ENCODE measurements around the gene ACAP3.
A peak's percentile ranks its signal among the peaks of the same experiment; 100 is the strongest.

Gene ACAP3

DNA sequence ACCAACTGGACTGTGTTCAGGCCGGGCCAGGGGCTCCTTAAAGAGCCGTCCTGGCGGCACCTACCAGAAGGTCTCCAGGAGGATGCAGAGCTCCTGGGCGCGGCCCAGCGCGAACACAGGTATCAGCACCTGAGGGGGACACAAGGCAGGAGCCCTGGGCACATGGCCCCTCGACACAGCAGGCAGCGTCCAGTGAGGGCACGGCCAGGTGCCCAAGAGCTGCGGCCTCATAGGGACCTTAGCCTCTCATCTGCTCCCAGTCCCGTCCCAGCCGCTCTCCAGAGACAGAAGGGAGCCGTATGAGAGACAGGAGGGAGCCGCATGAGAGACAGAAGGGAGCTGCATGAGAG is 6.5 kb upstream of the ACAP3 start:
- no peak for DNase-seq (ENCODE audit: low read depth)

DNA sequence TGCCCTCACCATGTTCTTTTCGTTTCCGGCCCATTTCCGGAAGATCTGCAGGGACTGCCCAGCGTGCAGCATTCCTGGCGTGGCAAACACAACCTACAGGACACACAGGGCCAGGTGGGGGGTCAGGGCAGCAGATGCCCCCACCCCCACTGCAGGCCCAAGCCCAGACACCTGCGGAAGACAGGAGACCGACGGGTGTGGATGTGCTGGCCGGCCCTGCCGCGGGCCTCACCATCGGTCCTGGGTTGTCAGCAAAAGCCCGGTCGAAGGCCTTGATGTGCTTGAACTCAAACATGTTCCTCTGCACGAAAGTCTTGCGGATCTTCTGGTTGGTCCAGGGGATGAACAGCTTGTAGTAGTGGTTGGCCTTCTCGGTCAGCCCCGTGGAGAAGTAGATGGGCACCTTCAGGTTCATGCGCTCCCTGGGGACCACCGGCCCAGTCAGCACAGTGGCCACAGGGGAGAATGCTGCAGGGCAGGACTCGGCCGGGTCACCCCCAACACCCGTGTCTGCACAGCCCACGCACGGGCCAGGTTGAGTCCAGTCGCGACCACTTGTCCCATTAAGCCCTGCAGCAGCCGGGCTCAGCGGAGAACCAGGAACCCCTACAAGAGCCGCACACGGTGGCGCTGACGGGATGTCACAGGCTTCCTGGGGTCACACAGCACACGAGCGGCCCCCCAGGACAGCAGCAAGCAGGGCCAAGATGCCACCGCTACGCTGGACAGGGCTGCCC is 5.9 kb upstream of the ACAP3 start:
- no peak for DNase-seq (ENCODE audit: low read depth)

DNA sequence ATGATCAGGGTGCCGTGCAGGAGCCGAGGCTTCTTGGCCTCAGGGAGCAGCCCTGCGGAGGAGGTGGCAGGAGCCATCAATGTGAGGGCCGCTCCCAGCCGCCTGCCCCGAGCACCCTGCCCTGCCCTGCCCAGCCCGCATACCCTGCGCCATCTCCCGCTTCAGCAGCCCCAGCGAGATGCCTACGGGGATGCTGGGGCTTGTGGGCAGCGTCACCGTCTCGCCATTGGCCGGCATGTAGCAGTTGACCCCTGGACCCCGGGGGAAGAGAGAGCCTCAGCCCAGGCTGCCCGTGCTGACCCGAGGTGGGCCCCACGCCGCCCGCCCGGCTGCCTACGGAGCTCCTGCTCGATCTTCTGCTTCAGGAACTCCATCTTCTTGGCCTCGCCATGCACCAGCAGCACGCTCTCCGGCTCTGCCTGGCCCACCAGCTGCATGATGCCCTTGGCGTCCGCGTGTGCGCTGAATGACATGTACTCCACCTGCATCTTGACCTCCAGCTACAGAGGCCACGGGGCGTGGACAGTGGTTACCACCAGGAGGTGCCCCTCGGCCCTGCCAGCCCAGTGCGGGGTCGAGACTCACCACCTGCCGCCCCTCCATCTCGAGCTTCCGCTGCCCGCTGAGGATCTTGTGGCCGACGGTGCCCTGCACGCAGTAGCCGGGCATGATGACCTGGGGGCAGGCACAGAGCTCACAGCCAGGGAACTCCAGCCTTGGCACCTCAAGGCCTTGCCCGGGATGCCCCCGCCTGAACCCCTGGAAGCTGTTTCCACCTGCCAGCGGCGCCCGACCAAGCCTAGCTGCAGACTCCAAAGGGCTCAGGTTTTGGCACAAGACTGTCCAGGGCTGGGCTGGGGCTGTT is 5.0 kb upstream of the ACAP3 start:
- no peak for DNase-seq (ENCODE audit: low read depth)

DNA sequence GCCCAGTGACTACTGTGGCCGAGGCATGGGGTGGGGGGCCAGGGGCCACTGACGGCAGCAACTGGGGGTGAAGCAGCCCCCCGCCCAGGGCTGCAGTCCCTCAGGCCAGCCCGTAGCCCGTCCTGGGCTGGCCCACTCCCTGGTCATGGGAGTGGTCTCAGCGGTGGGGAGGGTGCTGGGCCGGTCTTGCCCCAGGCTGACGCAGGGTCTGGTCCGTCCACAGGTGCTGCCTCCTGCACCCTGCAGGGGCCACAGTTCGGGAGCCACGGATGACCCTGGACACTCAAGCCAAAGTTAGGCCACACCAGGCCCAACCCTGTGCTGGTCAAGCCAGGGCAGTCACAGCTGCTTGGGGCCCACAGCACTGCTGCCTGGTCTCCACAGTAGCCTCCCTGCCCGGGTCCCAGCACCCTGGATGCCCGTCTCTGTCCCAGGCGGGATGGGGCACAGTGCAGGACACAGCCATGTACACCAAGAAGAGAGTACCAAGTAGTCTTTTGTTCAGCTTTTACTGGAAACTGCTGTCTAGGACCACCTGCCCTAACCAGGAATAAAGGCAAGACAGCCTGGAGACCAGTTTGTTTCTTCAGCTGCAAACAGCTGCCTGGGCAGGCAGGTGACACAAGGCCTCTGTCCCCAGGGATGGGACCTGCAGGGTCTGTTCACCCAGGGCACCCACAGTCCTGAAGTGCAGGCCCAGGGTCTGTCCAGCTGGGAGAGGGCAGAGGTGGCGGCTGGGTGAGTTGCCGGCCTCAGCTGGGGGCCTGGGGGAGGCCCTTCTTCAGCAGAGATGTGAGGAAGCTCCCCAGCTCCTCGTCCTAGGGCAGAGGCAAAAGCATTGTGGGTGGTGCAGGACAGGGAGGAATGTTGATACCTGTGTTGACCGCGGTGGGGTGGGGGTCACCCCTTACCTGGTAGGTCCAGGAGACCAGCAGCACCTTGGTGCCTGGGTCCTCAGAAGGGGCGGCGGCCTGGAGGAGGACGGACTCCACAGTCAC is 3.7 kb upstream of the ACAP3 start:
- DNase-seq (ENCODE audit: low read depth) = no peak

DNA sequence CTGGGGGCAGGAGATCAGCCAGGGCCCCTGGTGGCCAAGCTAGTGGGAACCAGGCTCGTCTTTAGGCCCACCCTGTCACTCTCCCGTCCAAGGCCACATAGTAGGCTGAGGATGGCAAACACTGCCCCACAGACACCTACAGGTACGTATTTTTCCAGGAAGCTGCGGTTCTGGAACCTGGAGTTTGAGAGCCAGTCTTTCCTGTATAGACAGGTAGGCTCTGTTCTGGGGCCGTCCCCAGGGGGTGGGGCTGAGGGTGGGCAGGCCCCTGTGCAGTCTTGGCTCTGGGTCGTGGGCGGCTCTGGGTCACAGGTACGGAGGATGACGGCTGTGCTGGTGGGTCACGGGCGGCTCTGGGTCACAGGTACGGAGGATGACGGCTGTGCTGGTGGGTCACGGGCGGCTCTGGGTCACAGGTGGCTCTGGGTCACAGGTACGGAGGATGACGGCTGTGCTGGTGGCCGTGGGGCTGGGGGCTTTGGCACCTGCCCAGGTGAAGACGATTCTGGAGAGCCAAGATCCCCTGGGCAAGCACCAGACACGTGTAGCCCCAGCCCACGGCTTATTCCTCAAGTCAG is 2.8 kb upstream of the ACAP3 start:
- no peak for DNase-seq (ENCODE audit: low read depth)

DNA sequence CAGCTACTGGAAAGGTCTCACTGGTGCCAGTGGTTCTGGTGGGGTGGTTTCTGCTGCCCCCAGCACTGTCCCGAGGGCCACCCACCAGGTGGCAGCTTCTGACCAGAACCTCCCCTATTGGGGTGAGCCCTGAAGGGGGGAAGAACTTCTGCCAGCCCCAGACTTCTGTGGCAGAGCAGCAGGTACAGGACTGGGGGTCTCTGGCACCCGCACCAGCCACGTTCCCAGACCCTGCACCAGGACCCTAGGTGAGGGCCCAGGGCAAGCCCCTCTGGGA is 2.3 kb upstream of the ACAP3 start:
- DNase-seq (ENCODE audit: low read depth) = no peak

DNA sequence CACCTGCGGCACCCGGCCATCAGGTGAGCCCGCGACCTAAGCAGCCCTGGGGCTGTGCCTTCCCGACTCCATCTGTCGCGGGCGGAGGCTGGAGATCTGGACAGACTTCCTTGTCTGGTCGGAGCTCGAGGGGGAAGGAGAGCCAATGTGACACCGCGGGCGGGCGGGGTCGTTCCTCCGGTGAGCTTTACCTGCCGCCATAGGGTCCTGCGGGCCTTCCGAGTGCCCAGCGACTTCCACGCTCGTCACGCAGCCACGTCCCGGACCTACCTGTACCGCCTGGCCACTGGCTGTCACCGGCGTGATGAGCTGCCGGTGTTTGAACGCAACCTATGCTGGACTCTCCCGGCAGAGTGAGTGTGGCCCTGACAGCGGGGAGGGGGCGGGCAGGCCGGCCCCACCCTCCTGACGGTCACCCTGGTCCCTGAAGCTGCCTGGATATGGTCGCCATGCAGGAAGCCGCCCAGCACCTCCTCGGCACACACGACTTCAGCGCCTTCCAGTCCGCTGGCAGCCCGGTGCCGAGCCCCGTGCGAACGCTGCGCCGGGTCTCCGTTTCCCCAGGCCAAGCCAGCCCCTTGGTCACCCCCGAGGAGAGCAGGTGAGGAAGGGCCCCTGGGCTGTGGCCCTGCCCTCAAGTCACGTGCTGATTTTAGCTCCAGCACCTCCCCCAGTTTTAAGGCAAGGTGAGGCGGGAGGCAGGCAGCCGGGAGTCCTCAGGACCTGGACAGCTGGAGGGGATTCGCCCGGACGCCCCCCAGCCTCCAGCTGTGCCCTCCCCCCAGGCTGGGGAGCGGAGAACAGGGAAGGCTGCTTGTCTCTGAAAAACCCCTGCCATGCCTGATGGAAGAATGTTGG is 1.8 kb upstream of the ACAP3 start:
- no peak for DNase-seq (ENCODE audit: low read depth)

DNA sequence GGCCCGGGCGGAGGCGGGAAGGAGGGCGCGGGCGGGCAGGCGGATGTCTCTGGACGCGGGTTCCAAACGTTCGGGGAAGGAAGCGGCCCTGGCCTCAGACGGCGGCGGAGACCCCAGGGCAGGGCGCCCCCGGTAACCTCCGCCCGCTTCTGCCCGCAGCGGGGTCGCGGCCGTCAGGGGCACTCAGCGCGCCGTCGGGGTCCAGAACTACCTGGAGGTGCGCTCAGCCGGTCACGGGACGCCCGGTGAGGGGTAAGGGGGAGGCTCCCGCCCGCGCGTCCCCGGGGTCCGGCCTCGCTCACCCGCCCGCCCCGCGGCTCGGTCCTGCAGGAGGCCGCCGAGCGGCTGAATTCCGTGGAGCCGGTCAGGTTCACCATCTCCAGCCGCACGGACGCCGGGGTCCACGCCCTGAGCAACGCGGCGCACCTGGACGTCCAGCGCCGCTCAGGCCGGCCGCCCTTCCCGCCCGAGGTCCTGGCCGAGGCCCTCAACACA is 1.1 kb upstream of the ACAP3 start:
- DNase-seq (ENCODE audit: low read depth) = no peak

DNA sequence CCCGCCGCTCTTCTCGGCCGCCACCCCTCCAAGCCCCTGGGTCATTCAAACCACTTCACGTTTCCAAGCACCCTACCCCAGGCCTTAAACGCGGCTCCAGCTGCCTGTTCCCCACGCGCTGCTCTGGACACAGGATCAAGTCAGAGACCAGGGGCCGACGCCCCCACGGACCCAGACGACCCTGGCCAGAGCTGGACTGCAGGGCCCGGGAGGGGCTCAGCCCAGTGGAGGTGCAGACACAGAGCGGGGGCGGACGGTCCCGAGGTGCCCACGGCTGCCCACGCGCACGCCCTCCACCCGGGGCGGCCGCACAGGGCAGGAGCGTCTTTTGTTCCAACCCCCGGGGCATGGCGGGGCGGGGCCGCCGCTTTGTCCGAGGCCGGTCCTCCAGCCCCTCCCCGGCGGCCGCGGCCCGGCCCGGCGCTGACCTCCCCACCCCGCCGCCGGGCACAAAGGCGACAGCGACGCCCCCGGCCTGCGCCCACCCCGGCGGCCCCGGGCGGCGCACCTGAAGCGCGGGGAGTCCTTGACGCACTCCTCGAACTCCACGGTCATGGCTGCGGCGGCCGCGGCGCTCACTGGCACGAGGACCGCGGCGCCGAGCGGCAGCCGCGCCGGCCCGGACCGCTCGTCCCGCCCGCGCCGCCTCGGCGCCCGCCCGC is 338 bp downstream of the ACAP3 start:
- no peak for DNase-seq (ENCODE audit: low read depth)

DNA sequence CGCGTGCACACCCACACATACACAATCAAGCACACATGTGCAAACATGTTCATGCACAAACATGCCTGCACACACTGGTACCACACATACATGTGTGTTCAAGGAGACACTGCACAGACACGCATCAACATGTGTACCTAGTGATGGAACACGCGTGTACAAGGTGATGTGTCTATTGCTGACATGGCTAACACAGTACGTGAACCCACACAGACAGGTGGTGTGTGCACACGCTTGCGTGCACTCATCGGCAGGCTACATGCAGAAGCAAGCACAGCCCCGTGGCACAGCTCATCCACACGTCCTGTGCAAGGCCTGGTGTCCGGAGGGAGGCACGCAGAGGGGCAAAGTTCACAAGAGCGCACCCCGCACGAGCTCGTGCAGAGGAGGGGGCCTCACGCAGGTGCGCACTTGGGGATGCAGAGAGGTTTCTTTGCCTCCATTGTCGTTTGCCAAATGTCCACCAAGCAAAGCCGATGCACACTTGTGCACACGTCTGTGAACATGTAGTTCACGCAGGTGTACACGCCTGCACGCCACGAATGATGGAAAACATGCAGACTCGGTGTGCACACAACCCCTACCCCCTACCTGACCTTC is 969 bp downstream of the ACAP3 start:
- DNase-seq (ENCODE audit: low read depth) = no peak

DNA sequence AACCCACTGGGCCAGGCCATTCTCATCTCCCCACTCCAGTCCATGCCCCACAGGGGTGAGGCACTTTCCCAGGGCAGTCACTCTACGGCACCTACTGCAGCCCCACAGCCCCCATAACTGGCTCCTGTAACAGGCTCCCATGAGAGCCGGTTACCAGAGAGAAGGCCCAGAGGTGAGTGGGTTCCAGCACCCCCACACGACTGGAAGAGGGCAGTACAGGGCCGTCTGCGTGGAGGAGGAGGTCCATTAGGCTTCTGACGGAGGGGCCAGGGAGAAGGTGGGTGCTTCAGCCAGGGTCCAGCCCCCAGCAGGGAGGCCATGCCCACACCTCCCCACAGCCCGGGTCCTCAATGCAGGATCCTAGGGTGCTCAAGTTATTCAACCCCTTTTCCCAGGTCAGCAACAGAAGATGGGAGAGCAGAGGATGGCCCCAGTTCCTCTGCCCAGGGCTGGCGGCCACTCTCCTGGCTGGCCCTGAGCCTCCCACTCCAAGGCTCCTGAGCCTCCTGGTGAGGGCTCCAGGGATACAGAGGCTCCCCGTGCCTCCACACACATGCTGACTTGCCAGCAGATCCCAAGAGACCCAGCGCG is 1.6 kb downstream of the ACAP3 start:
- DNase-seq (ENCODE audit: low read depth) = no peak

DNA sequence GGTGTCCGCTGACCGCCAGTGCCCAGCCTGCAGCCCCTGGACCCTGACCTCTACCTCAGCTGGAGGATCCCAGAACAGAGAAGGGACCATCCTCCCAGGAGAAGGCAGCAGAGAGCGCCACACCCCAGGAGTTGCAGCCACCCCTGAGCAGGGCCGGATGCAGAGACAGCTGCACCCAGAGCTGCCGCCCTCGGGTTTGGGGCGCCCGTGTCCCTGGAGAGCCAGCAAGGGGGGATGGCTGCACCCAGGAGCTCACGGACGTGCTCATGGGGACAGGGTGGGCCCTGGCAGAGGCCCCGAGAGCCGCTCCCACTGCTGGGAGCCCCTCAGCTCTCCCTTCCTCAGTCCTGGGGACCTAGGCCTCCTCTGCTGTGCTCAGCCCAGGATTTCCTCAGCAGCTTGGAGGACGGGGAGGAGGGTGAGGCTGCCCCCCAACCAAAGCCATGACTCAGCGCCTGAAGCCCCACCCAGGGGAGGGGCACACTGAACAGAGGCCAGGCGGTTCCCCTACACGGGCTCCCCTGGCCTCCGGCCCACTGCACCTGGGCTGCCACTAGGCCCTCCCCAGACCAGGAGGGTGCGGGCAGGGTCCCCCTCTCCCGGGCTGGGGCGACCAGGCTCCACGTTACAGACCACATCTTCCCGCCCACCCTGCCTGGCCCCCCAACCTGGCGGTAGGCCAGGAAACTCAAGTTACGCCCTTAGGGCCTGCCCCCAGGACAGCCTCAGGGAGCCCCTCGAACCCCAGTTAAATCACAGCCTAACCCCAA is 2.2 kb downstream of the ACAP3 start:
- DNase-seq (ENCODE audit: low read depth) = peak; percentile 61

DNA sequence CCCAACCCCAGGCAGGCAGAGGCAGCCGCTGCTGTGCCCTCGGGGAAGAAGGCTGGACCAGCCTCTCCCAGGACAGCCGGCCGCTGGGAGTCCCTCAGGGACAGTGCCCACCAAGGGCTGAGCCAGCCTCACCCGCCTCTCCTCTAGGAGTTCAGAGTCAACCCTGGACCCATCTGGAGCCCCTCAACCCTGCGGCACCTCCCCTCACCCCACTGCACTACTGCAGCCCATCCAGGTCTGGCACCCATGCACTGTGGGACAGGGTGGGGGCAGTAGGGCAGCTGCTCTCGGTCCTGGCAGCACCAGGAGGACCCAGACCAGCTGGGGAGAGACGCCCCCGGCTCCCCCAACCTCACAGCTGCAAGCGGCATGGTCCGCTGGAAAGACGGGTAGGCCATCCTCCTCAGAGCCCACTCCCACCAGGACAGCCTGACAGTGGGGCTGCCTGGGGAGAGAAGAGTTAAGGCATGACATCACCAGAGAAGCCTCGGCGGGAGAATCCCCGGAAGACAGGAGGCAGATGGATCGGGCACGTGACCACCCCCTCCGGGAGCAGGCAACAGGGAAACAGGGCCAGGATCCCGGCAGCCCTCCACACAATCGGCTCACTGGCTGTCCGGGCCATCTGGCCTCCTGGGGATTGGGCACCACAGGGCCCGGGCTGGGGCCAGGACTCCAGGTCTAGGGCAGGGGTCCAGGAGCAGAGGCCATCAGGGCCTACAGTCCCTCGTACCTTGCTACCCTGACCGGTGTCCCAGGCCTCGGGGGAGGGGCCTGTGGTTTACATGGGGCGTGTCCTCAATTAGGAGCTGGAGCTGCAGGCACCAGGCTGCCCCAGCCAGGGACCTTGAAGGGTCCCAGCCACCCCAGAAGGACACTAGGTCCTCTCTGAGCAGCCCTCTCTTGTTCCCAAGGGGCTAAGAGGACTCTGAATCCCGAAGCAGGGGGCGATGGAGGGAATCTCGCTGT is 3.1 kb downstream of the ACAP3 start:
- DNase-seq (ENCODE audit: low read depth) = no peak

DNA sequence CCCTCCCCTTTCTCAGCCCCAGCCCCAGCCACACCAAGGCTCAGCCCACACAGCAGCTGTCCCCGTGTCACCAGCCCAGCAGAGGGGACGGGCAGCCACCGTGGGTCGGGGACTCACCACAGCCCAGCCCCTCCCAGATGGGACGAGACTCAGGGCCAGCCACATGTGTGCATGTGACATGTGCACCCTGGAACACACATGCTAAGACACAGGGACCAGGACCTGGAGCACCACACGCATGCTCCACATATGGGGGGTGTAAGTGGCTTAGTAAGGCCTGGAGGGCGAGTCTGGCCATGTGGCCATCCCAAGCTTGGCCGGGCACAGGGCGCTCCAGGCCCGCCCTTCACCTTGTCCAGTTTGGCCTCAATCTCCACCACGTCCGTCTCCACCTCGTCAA is 4.0 kb downstream of the ACAP3 start:
- DNase-seq (ENCODE audit: low read depth) = no peak

DNA sequence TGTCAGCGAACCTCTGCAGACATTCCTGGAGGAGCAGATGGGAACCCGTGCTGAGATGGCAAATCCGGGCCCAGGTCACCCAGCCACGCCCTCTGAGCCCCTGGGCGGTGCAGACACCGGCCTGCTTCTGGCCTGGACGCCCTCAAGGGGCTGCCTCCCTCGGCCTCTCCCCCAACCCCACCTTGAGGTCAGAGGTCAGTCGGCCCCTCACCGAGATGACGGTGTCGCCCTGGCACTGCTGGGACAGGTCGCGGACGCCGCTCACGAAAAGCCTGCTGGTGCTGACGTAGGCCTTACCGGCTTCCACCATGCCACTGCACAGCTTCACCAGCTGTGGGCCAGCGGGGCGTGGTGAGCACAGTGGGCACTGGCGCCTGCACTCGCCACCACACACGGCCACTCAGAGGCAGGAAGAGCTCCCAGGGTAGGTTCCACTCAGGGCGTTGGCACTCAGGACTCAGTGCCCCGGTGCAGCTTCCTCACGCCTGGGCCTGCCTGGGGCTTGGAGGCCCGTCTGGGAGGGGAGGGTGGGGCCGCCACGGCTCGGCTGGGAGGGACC is 4.7 kb downstream of the ACAP3 start:
- DNase-seq (ENCODE audit: low read depth) = no peak

DNA sequence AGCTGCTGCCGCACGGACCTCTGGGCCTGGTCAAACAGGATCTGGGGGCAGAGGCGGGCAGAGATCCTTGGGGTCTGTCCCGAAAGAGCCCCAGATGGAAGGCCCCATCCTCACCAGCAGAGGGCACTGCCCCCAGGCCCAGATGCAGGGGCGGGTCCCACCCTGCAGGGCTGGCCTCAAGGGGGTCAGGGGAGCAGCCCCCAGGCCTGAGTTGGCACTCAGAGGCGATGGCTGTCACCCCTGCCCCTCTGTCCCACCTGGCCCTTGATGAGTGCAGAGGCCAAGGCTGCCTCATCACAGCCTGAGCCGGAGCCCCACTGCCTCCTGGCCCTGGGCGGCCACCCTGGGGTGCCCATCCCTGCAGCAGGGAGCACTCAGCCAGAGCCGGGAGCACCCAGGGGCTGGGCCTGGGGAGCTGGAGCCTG is 5.7 kb downstream of the ACAP3 start:
- DNase-seq (ENCODE audit: low read depth) = no peak

DNA sequence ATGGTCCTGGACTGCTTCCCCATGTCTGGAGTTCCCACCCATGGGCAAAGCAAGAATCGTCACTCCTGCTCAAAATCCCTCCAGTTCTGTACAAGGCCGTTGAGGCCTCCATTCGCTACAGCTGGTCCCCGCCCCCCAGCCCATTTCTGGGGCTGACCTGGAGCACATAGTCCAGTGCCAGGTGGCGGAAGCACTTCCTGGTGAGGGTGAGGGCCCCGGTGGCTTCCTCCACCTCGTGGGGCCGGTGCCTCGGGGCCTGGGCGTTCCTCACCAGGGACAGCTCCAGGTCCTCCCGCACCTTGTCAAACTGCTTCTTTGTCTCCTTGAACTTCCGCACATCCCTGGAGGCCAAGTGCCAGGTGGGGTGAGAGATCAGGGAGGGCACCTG is 7.4 kb downstream of the ACAP3 start:
- DNase-seq (ENCODE audit: low read depth) = no peak
